ENCODE data around the gene UBL4B. TPM values are rescaled to one million over a fixed set of nuclear protein-coding genes. Genes with fewer than 3 reads are reported as not detected.

Gene UBL4B
- total RNA-seq, 1 experiment from 2014 or later: not detected

- DNase-seq (ENCODE audit: low read depth): no peak
Measured at GRCh38 chr1:110084227-110085078, 27.8 kb upstream of the UBL4B start.

GRCh38 chr1:110085671-110086070 lies 26.6 kb upstream of the UBL4B start:
- DNase-seq (ENCODE audit: low read depth): no peak

GRCh38 chr1:110086961-110087360 lies 25.3 kb upstream of the UBL4B start:
- DNase-seq (ENCODE audit: low read depth): no peak

- DNase-seq (ENCODE audit: low read depth): peak; percentile 37
Measured at GRCh38 chr1:110087812-110088738, 24.2 kb upstream of the UBL4B start.

- no peak for DNase-seq (ENCODE audit: low read depth)
Measured at GRCh38 chr1:110088739-110089316, 23.4 kb upstream of the UBL4B start.

- DNase-seq (ENCODE audit: low read depth): no peak
Measured at GRCh38 chr1:110089561-110090275, 22.5 kb upstream of the UBL4B start.

GRCh38 chr1:110091381-110091780 lies 20.9 kb upstream of the UBL4B start:
- DNase-seq (ENCODE audit: low read depth): no peak

GRCh38 chr1:110091791-110092190 lies 20.5 kb upstream of the UBL4B start:
- DNase-seq (ENCODE audit: low read depth): no peak

GRCh38 chr1:110092991-110093390 lies 19.3 kb upstream of the UBL4B start:
- no peak for DNase-seq (ENCODE audit: low read depth)

- DNase-seq (ENCODE audit: low read depth): no peak
Measured at GRCh38 chr1:110094931-110095654, 17.1 kb upstream of the UBL4B start.

GRCh38 chr1:110097507-110098221 lies 14.6 kb upstream of the UBL4B start:
- DNase-seq (ENCODE audit: low read depth): no peak

- DNase-seq (ENCODE audit: low read depth): no peak
Measured at GRCh38 chr1:110098222-110099026, 13.8 kb upstream of the UBL4B start.

GRCh38 chr1:110100335-110100734 lies 11.9 kb upstream of the UBL4B start:
- no peak for DNase-seq (ENCODE audit: low read depth)

GRCh38 chr1:110102081-110102480 lies 10.2 kb upstream of the UBL4B start:
- DNase-seq (ENCODE audit: low read depth): no peak

- peak; percentile 75 for DNase-seq (ENCODE audit: low read depth)
Measured at GRCh38 chr1:110106013-110106941, 6.0 kb upstream of the UBL4B start.

GRCh38 chr1:110107867-110108469 lies 4.3 kb upstream of the UBL4B start:
- no peak for DNase-seq (ENCODE audit: low read depth)

- DNase-seq (ENCODE audit: low read depth): no peak
Measured at GRCh38 chr1:110111081-110111480, 1.2 kb upstream of the UBL4B start.
